ENCODE results near the gene SPATA33. TPM values are rescaled to one million over a fixed set of nuclear protein-coding genes. Genes with fewer than 3 reads are reported as not detected.
A peak's percentile ranks its signal among the peaks of the same experiment; 100 is the strongest.
"Not testable (repeated sequence)": the region's sequence is repeated elsewhere in the genome, so short reads cannot be mapped to it uniquely, and the experiment has no call there.

SPATA33 gene
- total RNA-seq, 5 donors from 2014 or later (not counting 1 experiment from before 2014, with no cell fraction given) = 5.0 to 11.1 (median 8.1) TPM

DNA sequence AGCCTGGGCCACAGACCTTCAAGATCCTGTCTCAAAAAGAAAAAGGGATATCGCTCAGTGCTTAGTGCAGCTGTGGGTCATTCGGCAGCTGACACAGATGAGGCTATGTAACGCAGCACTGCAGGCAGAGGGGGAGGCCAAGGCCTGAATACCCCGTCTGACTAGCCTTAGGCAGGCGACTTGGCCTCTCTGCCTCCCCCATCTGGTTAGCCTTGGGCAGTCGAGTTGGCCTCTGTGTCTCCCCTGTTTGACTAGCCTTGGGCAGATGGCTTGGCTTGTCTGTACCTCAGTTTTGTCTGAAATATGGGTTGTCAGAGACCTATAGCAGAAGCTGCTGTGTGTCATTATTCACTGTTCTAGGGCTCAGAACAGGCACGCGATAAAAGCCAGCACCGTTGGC is 10.0 kb downstream of the SPATA33 start:
- H3K9me3 ChIP-seq = no peaks in the 10 kb centered on the region
- CTCF ChIA-PET = no interaction called here
- H3K4me1 Mint-ChIP-seq = peaks cover 9 to 13% (median 11%) of the 10 kb centered on the region in 3 donors
- WGBS (ENCODE audit: insufficient coverage) = 76% methylated on average over 6 of the region's 9 CpGs
- no peak overlapping the region for H3K27ac Mint-ChIP-seq
- no peak for DNase-seq
- POLR2A ChIA-PET = interaction anchor here in 1 of 2 donors (0.7 kb wide), 1 partner anchor 10 kb away, joined by 4 read pairs; no protein-coding TSS in a partner anchor
- H3K9me3 Mint-ChIP-seq = no peaks in the 10 kb centered on the region
- no peaks in the 10 kb centered on the region for H3K27me3 ChIP-seq (replicated peaks in 1 of 2; ENCODE audit: control insufficient read depth in 2 of 2, extremely low read depth in 1 of 2, insufficient read depth in 2 of 2, low read length in 1 of 2)
- no peak overlapping the region for H3K4me3 ChIP-seq (ENCODE audit: control insufficient read depth in 1 of 2, extremely low read depth in 1 of 2, low read length in 1 of 2)
- no peak for ATAC-seq (replicated peaks in 1 of 4)
- peak overlapping the region in 1 of 3 donors; percentile 43 for H3K4me3 Mint-ChIP-seq
- peaks cover 0 to 8% of the 10 kb centered on the region in 2 donors for H3K36me3 ChIP-seq (ENCODE audit: control insufficient read depth in 2 of 2, extremely low read depth in 1 of 2, insufficient read depth in 1 of 2, low read length in 1 of 2)
- H3K4me1 ChIP-seq (ENCODE audit: control insufficient read depth in 1 of 2, extremely low read depth in 1 of 2, insufficient read depth in 2 of 2, low read length in 2 of 2) = peaks cover 0 to 5% of the 10 kb centered on the region in 2 experiments
- no peaks in the 10 kb centered on the region for H3K27me3 Mint-ChIP-seq
- no peak overlapping the region for H3K27ac ChIP-seq (ENCODE audit: low read length)
- peaks cover 10% of the 10 kb centered on the region for H3K36me3 Mint-ChIP-seq

GRCh38 chr16:89668790-89669158 is 11.1 kb downstream of the SPATA33 start:
- Histone ChIP-seq H3K36me3 (ENCODE audit: control insufficient read depth in 2 of 2, extremely low read depth in 1 of 2, insufficient read depth in 1 of 2, low read length in 1 of 2) (peaks cover 0 to 2% of the 10 kb centered on the region in 2 donors), H3K27me3 (replicated peaks in 1 of 2; ENCODE audit: control insufficient read depth in 2 of 2, extremely low read depth in 1 of 2, insufficient read depth in 2 of 2, low read length in 1 of 2) (no peaks in the 10 kb centered on the region), H3K4me3 (ENCODE audit: control insufficient read depth in 1 of 2, extremely low read depth in 1 of 2, low read length in 1 of 2) (no peak overlapping the region), H3K9me3 (no peaks in the 10 kb centered on the region), H3K4me1 (ENCODE audit: control insufficient read depth in 1 of 2, extremely low read depth in 1 of 2, insufficient read depth in 2 of 2, low read length in 2 of 2) (peaks cover 0 to 5% of the 10 kb centered on the region in 2 experiments), H3K27ac (ENCODE audit: low read length) (no peak overlapping the region)
- Mint-ChIP-seq H3K9me3 (no peaks in the 10 kb centered on the region), H3K4me1 (peaks cover 9 to 13% (median 11%) of the 10 kb centered on the region in 3 donors), H3K36me3 (peaks cover 4% of the 10 kb centered on the region), H3K27me3 (no peaks in the 10 kb centered on the region), H3K27ac (no peak overlapping the region), H3K4me3 (peak overlapping the region; percentile 21 to 43 (median 28))
- no peak for DNase-seq
- POLR2A ChIA-PET = no interaction called here
- no peak for ATAC-seq (replicated peaks in 1 of 4)
- CTCF ChIA-PET = no interaction called here
- WGBS (ENCODE audit: insufficient coverage) = no CpG with 5 or more reads among the region's 5 CpGs

DNA sequence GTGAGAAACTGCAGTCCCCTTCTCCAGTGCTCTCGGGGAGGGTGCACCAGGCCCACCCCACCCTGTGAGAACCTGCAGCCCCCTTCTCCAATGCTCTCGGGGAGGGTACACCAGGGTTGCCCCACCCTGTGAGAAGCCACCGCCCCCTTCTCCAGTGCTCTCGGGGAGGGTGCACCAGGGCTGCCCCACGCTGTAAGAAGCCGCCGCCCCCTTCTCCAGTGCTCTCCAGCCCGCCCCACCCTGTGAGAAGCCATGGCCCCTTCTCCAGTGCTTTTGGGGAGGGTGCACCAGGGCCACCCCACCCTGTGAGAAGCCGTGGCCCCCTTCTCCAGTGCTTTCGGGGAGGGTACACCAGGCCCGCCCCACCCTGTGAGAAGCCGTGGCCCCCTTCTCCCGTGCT is 12.1 kb downstream of the SPATA33 start:
- POLR2A ChIA-PET = no interaction called here
- DNase-seq (no peak), ATAC-seq (replicated peaks in 1 of 4) (no peak)
- Mint-ChIP-seq H3K27me3 (no peaks in the 10 kb centered on the region), H3K4me1 (peaks cover 9 to 13% (median 11%) of the 10 kb centered on the region in 3 donors), H3K27ac (no peak overlapping the region), H3K4me3 (no peak overlapping the region), H3K36me3 (no peaks in the 10 kb centered on the region), H3K9me3 (no peaks in the 10 kb centered on the region)
- H3K36me3 ChIP-seq (ENCODE audit: control insufficient read depth in 2 of 2, extremely low read depth in 1 of 2, insufficient read depth in 1 of 2, low read length in 1 of 2) = no peaks in the 10 kb centered on the region
- 99% methylated on average over 12 of the region's 13 CpGs for WGBS (ENCODE audit: insufficient coverage)
- H3K9me3 ChIP-seq = no peaks in the 10 kb centered on the region
- CTCF ChIA-PET = no interaction called here
- H3K4me3 ChIP-seq (ENCODE audit: control insufficient read depth in 1 of 2, extremely low read depth in 1 of 2, low read length in 1 of 2) = no peak overlapping the region
- H3K27ac ChIP-seq (ENCODE audit: low read length) = no peak overlapping the region
- peaks cover 0 to 5% of the 10 kb centered on the region in 2 experiments for H3K4me1 ChIP-seq (ENCODE audit: control insufficient read depth in 1 of 2, extremely low read depth in 1 of 2, insufficient read depth in 2 of 2, low read length in 2 of 2)
- no peaks in the 10 kb centered on the region for H3K27me3 ChIP-seq (replicated peaks in 1 of 2; ENCODE audit: control insufficient read depth in 2 of 2, extremely low read depth in 1 of 2, insufficient read depth in 2 of 2, low read length in 1 of 2)

GRCh38 chr16:89670496-89671431 is 13.1 kb downstream of the SPATA33 start:
- peaks cover 0 to 5% of the 10 kb centered on the region in 2 experiments for H3K4me1 ChIP-seq (ENCODE audit: control insufficient read depth in 1 of 2, extremely low read depth in 1 of 2, insufficient read depth in 2 of 2, low read length in 2 of 2)
- Mint-ChIP-seq H3K27ac (no peak overlapping the region), H3K27me3 (no peaks in the 10 kb centered on the region), H3K4me3 (no peak overlapping the region), H3K4me1 (peaks cover 9 to 13% (median 11%) of the 10 kb centered on the region in 3 donors), H3K9me3 (no peaks in the 10 kb centered on the region), H3K36me3 (no peaks in the 10 kb centered on the region)
- H3K27ac ChIP-seq (ENCODE audit: low read length) = no peak overlapping the region
- no peak overlapping the region for H3K4me3 ChIP-seq (ENCODE audit: control insufficient read depth in 1 of 2, extremely low read depth in 1 of 2, low read length in 1 of 2)
- ChIA-PET POLR2A (interaction anchor here in 1 of 2 donors (0.7 kb wide), 1 partner anchor 222 kb away, joined by 3 read pairs; no protein-coding TSS in a partner anchor), CTCF (no interaction called here)
- WGBS (ENCODE audit: insufficient coverage) = 90% methylated on average over 7 of the region's 10 CpGs
- H3K27me3 ChIP-seq (replicated peaks in 1 of 2; ENCODE audit: control insufficient read depth in 2 of 2, extremely low read depth in 1 of 2, insufficient read depth in 2 of 2, low read length in 1 of 2) = no peaks in the 10 kb centered on the region
- H3K36me3 ChIP-seq (ENCODE audit: control insufficient read depth in 2 of 2, extremely low read depth in 1 of 2, insufficient read depth in 1 of 2, low read length in 1 of 2) = no peaks in the 10 kb centered on the region
- H3K9me3 ChIP-seq = no peaks in the 10 kb centered on the region
- DNase-seq = no peak
- ATAC-seq (replicated peaks in 1 of 4) = no peak

GRCh38 chr16:89671565-89671964 is 13.9 kb downstream of the SPATA33 start:
- no CpG with 5 or more reads among the region's 4 CpGs for WGBS (ENCODE audit: insufficient coverage)
- H3K4me3 ChIP-seq (ENCODE audit: control insufficient read depth in 1 of 2, extremely low read depth in 1 of 2, low read length in 1 of 2); H3K36me3 Mint-ChIP-seq; H3K9me3 Mint-ChIP-seq; H3K9me3 ChIP-seq; ATAC-seq (replicated peaks in 1 of 4); H3K27ac Mint-ChIP-seq; H3K27me3 Mint-ChIP-seq; H3K36me3 ChIP-seq (ENCODE audit: control insufficient read depth in 2 of 2, extremely low read depth in 1 of 2, insufficient read depth in 1 of 2, low read length in 1 of 2); H3K4me3 Mint-ChIP-seq; CTCF ChIA-PET; H3K27ac ChIP-seq (ENCODE audit: low read length); H3K4me1 ChIP-seq (ENCODE audit: control insufficient read depth in 1 of 2, extremely low read depth in 1 of 2, insufficient read depth in 2 of 2, low read length in 2 of 2); DNase-seq; H3K27me3 ChIP-seq (replicated peaks in 1 of 2; ENCODE audit: control insufficient read depth in 2 of 2, extremely low read depth in 1 of 2, insufficient read depth in 2 of 2, low read length in 1 of 2): not testable (repeated sequence)
- H3K4me1 Mint-ChIP-seq = peaks cover 9 to 13% (median 11%) of the 10 kb centered on the region in 3 donors
- POLR2A ChIA-PET = interaction anchor here in 1 of 2 donors (0.7 kb wide), 1 partner anchor 223 kb away, joined by 3 read pairs; no protein-coding TSS in a partner anchor

- Histone ChIP-seq H3K27ac (ENCODE audit: low read length) (no peak overlapping the region), H3K4me1 (ENCODE audit: control insufficient read depth in 1 of 2, extremely low read depth in 1 of 2, insufficient read depth in 2 of 2, low read length in 2 of 2) (peaks cover 0 to 5% of the 10 kb centered on the region in 2 experiments), H3K4me3 (ENCODE audit: control insufficient read depth in 1 of 2, extremely low read depth in 1 of 2, low read length in 1 of 2) (no peak overlapping the region), H3K9me3 (no peaks in the 10 kb centered on the region), H3K27me3 (replicated peaks in 1 of 2; ENCODE audit: control insufficient read depth in 2 of 2, extremely low read depth in 1 of 2, insufficient read depth in 2 of 2, low read length in 1 of 2) (no peaks in the 10 kb centered on the region), H3K36me3 (ENCODE audit: control insufficient read depth in 2 of 2, extremely low read depth in 1 of 2, insufficient read depth in 1 of 2, low read length in 1 of 2) (no peaks in the 10 kb centered on the region)
- no peaks in the 10 kb centered on the region for H3K27me3 Mint-ChIP-seq
- ATAC-seq (replicated peaks in 1 of 4) (no peak), DNase-seq (no peak)
- POLR2A ChIA-PET = no interaction called here
- 96% methylated on average over 9 of the region's 16 CpGs for WGBS (ENCODE audit: insufficient coverage)
- H3K27ac Mint-ChIP-seq = no peak overlapping the region
- no peaks in the 10 kb centered on the region for H3K36me3 Mint-ChIP-seq
- no peak overlapping the region for H3K4me3 Mint-ChIP-seq
- H3K4me1 Mint-ChIP-seq = peaks cover 9 to 13% (median 11%) of the 10 kb centered on the region in 3 donors
- no peaks in the 10 kb centered on the region for H3K9me3 Mint-ChIP-seq
- CTCF ChIA-PET = no interaction called here
Measured at GRCh38 chr16:89672177-89672941, 14.7 kb downstream of the SPATA33 start.

Data from T-cell (primary cell).